Measurements from ENCODE around the gene LRRC10B. TPM values are rescaled to one million over a fixed set of nuclear protein-coding genes. Genes with fewer than 3 reads are reported as not detected.

The LRRC10B gene
- total RNA-seq, 1 experiment from 2014 or later, result not detected

GRCh38 chr11:61472282-61472681 is 36.3 kb upstream of the LRRC10B start:
- no peaks in the 10 kb centered on the region for H3K27me3 ChIP-seq (ENCODE audit: insufficient read depth, low read length)
- H3K36me3 ChIP-seq (ENCODE audit: control insufficient read depth in 1 of 2, insufficient read depth in 2 of 2, low read length in 2 of 2), result no peaks in the 10 kb centered on the region; a peak in 1 of 4 replicates
- H3K79me2 ChIP-seq (ENCODE audit: insufficient read depth, low read length), result no peaks in the 10 kb centered on the region
- no peak overlapping the region for H2AFZ ChIP-seq (ENCODE audit: low read depth, low read length, poor library complexity, severe bottlenecking)
- intact Hi-C loops (cut with micrococcal nuclease), result no loop called here
- no peaks in the 10 kb centered on the region for H3K9me3 ChIP-seq (ENCODE audit: control insufficient read depth in 1 of 2, insufficient read depth in 1 of 2, low read depth in 1 of 2, low read length in 2 of 2)
- no peak overlapping the region for H3K27ac ChIP-seq (ENCODE audit: low read depth, low read length)
- no peak overlapping the region for H3K9ac ChIP-seq (ENCODE audit: low read length)
- ChIA-PET RAD21 (ENCODE audit: low non-redundant PET in 1 of 2, low total read pairs in 2 of 2, uncharacterized antibody in 2 of 2, unreplicated experiment in 2 of 2) (interaction anchor here in 1 of 2 experiments (0.7 kb wide), 1 partner anchor 54 kb away, joined by 3 read pairs; no protein-coding TSS in a partner anchor), POLR2A (no interaction called here), CTCF (interaction anchor here (2.5 kb wide), 1 partner anchor 10 kb away, joined by 11 read pairs; no protein-coding TSS in a partner anchor)
- ATAC-seq, result no peak
- no peaks in the 10 kb centered on the region; a peak in 1 of 4 replicates for H3K4me1 ChIP-seq (ENCODE audit: control insufficient read depth in 1 of 2, insufficient read depth in 2 of 2, low read length in 2 of 2)
- no peak overlapping the region for H3K4me3 ChIP-seq (replicated peaks in 1 of 2; ENCODE audit: low read depth in 1 of 2, low read length in 2 of 2)
- no peaks in the 10 kb centered on the region for H4K20me1 ChIP-seq (ENCODE audit: insufficient read depth)
- DNase-seq (ENCODE audit: low read depth, low spot score), result no peak
- H3K9me2 ChIP-seq (ENCODE audit: insufficient read depth), result no peaks in the 10 kb centered on the region
- TF ChIP-seq TCF7L2 (IDR thresholded peaks at IDR 0.05; ENCODE audit: borderline replicate concordance, extremely low read depth, insufficient read depth, insufficient read length), result no peak
- TF ChIP-seq FOSL1 (IDR thresholded peaks at IDR 0.05; ENCODE audit: low read depth), result no peak
- TF ChIP-seq POLR2A (IDR thresholded peaks at IDR 0.05; ENCODE audit: borderline replicate concordance, extremely low read depth, insufficient read depth, insufficient read length), result no peak
- no peak for TF ChIP-seq YY1 (IDR thresholded peaks at IDR 0.05; ENCODE audit: extremely low read depth, insufficient replicate concordance, low read depth, low read length)
- TF ChIP-seq SRF (IDR thresholded peaks at IDR 0.05; ENCODE audit: low read depth), result no peak
- no peak for TF ChIP-seq SIN3A (IDR thresholded peaks at IDR 0.05; ENCODE audit: low read depth)
- TF ChIP-seq POLR2AphosphoS5 (IDR thresholded peaks at IDR 0.05; ENCODE audit: low read depth, low read length), result no peak
- TF ChIP-seq ZFX (IDR thresholded peaks at IDR 0.05), result no peak
- TF ChIP-seq SP1 (IDR thresholded peaks at IDR 0.05; ENCODE audit: low read depth), result no peak
- TF ChIP-seq, protein P1, sequence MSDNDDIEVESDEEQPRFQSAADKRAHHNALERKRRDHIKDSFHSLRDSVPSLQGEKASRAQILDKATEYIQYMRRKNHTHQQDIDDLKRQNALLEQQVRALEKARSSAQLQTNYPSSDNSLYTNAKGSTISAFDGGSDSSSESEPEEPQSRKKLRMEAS (IDR thresholded peaks at IDR 0.05), result no peak
- no peak for TF ChIP-seq JUND (IDR thresholded peaks at IDR 0.05)
- no peak for TF ChIP-seq ELF1 (IDR thresholded peaks at IDR 0.05; ENCODE audit: borderline replicate concordance, low read depth)
- TF ChIP-seq CEBPB (IDR thresholded peaks at IDR 0.05; ENCODE audit: low read depth), result no peak
- TF ChIP-seq EZH2phosphoT487 (IDR thresholded peaks at IDR 0.05; ENCODE audit: borderline replicate concordance), result no peak
- TF ChIP-seq, protein P2, sequence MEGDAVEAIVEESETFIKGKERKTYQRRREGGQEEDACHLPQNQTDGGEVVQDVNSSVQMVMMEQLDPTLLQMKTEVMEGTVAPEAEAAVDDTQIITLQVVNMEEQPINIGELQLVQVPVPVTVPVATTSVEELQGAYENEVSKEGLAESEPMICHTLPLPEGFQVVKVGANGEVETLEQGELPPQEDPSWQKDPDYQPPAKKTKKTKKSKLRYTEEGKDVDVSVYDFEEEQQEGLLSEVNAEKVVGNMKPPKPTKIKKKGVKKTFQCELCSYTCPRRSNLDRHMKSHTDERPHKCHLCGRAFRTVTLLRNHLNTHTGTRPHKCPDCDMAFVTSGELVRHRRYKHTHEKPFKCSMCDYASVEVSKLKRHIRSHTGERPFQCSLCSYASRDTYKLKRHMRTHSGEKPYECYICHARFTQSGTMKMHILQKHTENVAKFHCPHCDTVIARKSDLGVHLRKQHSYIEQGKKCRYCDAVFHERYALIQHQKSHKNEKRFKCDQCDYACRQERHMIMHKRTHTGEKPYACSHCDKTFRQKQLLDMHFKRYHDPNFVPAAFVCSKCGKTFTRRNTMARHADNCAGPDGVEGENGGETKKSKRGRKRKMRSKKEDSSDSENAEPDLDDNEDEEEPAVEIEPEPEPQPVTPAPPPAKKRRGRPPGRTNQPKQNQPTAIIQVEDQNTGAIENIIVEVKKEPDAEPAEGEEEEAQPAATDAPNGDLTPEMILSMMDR (IDR thresholded peaks at IDR 0.05 in 2 of 3, conservative IDR thresholded peaks at IDR 0.05 in 1 of 3; ENCODE audit: borderline replicate concordance in 1 of 3, insufficient read depth in 1 of 3, low read depth in 2 of 3, low read length in 2 of 3), result no peak
- no peak for TF ChIP-seq ZBTB33 (IDR thresholded peaks at IDR 0.05; ENCODE audit: extremely low read depth, insufficient replicate concordance, low read length)
- no peak for TF ChIP-seq EGR1 (IDR thresholded peaks at IDR 0.05; ENCODE audit: low read depth)
- no peak for TF ChIP-seq EZH2 (IDR thresholded peaks at IDR 0.05)
- TF ChIP-seq RAD21 (IDR thresholded peaks at IDR 0.05; ENCODE audit: low read depth), result no peak
- TF ChIP-seq ZNF274 (IDR thresholded peaks at IDR 0.05; ENCODE audit: low read depth, low read length), result no peak
- BruUV-seq (replicated peaks), result no TSS peak
- H3K4me2 ChIP-seq (ENCODE audit: low read length), result no peak overlapping the region

All from HCT116 (cell line).